ENCODE data around the gene PFKFB4.

DNA sequence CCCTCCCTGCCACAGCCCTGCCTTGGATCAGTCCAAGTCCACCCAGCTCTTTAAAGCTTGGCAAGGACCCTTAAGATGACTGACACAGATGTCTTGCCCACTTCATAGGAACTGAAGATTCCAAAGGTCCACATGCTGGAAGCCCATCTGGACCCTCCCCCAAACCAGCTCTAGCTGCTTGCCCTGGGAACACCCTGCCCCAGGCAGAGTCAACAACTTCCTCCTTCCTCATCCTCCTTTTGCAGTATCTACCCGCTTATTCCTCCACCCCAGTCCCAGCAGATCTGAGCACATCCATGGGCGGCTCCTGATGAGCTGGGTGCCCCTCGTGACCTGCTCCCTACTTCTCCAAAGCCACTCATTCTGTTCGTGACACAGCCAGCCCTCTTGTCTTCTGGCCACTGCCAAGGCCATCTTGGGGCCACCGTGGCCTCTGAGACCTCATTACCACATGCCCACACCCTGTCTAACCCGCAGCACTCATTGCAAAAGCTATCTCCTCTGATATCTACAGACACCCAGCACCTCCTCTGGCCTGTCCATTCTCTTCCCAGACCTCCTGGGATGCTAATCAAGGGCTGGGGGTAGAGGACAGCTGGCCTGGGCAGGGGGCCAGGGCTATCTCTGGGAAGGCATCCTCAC lies 2.0 kb upstream of the PFKFB4 start:
- TF ChIP-seq POLR2A (IDR thresholded peaks at IDR 0.05; ENCODE audit: control extremely low read depth in 1 of 2, low read depth in 2 of 2, low read length in 2 of 2), result no peak
- no peak for TF ChIP-seq CHD2 (IDR thresholded peaks at IDR 0.05; ENCODE audit: low read length)
- TF ChIP-seq JUND (IDR thresholded peaks at IDR 0.05; ENCODE audit: low read length), result no peak
- TF ChIP-seq, protein P1, sequence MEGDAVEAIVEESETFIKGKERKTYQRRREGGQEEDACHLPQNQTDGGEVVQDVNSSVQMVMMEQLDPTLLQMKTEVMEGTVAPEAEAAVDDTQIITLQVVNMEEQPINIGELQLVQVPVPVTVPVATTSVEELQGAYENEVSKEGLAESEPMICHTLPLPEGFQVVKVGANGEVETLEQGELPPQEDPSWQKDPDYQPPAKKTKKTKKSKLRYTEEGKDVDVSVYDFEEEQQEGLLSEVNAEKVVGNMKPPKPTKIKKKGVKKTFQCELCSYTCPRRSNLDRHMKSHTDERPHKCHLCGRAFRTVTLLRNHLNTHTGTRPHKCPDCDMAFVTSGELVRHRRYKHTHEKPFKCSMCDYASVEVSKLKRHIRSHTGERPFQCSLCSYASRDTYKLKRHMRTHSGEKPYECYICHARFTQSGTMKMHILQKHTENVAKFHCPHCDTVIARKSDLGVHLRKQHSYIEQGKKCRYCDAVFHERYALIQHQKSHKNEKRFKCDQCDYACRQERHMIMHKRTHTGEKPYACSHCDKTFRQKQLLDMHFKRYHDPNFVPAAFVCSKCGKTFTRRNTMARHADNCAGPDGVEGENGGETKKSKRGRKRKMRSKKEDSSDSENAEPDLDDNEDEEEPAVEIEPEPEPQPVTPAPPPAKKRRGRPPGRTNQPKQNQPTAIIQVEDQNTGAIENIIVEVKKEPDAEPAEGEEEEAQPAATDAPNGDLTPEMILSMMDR (IDR thresholded peaks at IDR 0.05; ENCODE audit: control extremely low read depth in 1 of 3, insufficient read depth in 1 of 3, low read depth in 1 of 3, low read length in 3 of 3), result no peak
- no peak for TF ChIP-seq KDM1A (IDR thresholded peaks at IDR 0.05; ENCODE audit: borderline replicate concordance, low read length)
- TF ChIP-seq RAD21 (IDR thresholded peaks at IDR 0.05 in 1 of 2, conservative IDR thresholded peaks at IDR 0.05 in 1 of 2; ENCODE audit: low read depth in 2 of 2, low read length in 2 of 2), result no peak

Data from H1 (cell line).